H1 (cell line): ENCODE data around the gene SKIL. TPM values are rescaled to one million over a fixed set of nuclear protein-coding genes. Genes with fewer than 3 reads are reported as not detected.

Experiments used
- CTCF ChIA-PET: fragments of 300-600 bp; sonication (Branson Sonifier 250); formaldehyde crosslinking; loops from one replicate; lab custom pipeline; 2021; ENCODE audit not compliant: partially characterized antibody; lab: Charles Lee
- POLR2A ChIA-PET: fragments of 300-600 bp; sonication (Branson Sonifier 250); formaldehyde crosslinking; loops from one replicate; lab custom pipeline; 2021; ENCODE audit warnings: inconsistent platforms; ENCODE audit not compliant: partially characterized antibody; lab: Charles Lee
- DNase-seq, 2 experiments: peaks; one replicate each; pipeline versions ENCODE4 v3.0.0 to v3.0.0-alpha.2; 2010 to 2022; ENCODE audit warnings: low spot score in 2 of 2, low read depth in 1 of 2, mixed read lengths in 1 of 2
- FAIRE-seq: peaks from 2 replicates; lab custom pipeline; 2011; peaks lifted over from hg19 to GRCh38; lab: Jason Lieb, UNC
- H2AFZ ChIP-seq: 2 replicates; pipeline ENCODE4 v1.8.1; 2012; ENCODE audit warnings: low read length, inconsistent platforms
- H2AK5ac ChIP-seq: 2 replicates; pipeline ENCODE4 v1.6.1; 2013; ENCODE audit warnings: low read depth, low read length
- H2BK120ac ChIP-seq: replicated peaks from 2 replicates; pipeline ENCODE3; 2013; ENCODE audit warnings: low read depth, low read length, inconsistent platforms
- H2BK12ac ChIP-seq: 2 replicates; pipeline ENCODE4 v1.6.1; 2013; ENCODE audit warnings: low read depth, low read length
- H2BK15ac ChIP-seq: 2 replicates; pipeline ENCODE4 v1.6.1; 2013; ENCODE audit warnings: low read length
- H2BK20ac ChIP-seq: 2 replicates; pipeline ENCODE4 v1.6.1; 2013; ENCODE audit warnings: low read length
- H2BK5ac ChIP-seq: 2 replicates; pipeline ENCODE4 v1.6.1; 2013; ENCODE audit warnings: low read depth, low read length
- H3K14ac ChIP-seq: 2 replicates; pipeline ENCODE4 v1.6.1; 2013; ENCODE audit warnings: inconsistent platforms; ENCODE audit not compliant: insufficient read length
- H3K18ac ChIP-seq: 2 replicates; pipeline ENCODE4 v1.6.1; 2013; ENCODE audit warnings: low read length; ENCODE audit errors: extremely low read depth
- H3K23ac ChIP-seq: 2 replicates; pipeline ENCODE4 v1.6.1; 2013; ENCODE audit warnings: inconsistent platforms; ENCODE audit not compliant: insufficient read length
- H3K23me2 ChIP-seq: 2 replicates; pipeline ENCODE4 v1.6.1; 2013; ENCODE audit warnings: low read depth, low read length
- H3K27ac ChIP-seq: 2 replicates; pipeline ENCODE4 v1.6.1; 2011; ENCODE audit warnings: low read depth, low read length, inconsistent platforms
- H3K27me3 ChIP-seq, 4 experiments: replicated peaks in 1 of 4; 1 replicate in 1 of 4; 2 replicates in 3 of 4; pipeline versions ENCODE4 v1.6.1 to v1.8.1; 2011 to 2013; ENCODE audit warnings: low read length in 3 of 4, mild to moderate bottlenecking in 3 of 4, inconsistent platforms in 2 of 4, mixed read lengths in 2 of 4, moderate library complexity in 1 of 4; ENCODE audit not compliant: control insufficient read depth in 3 of 4, insufficient read depth in 3 of 4; ENCODE audit errors: extremely low read depth in 1 of 4
- H3K36me3 ChIP-seq, 4 experiments: 2 replicates each; pipeline versions ENCODE4 v1.6.1 to v1.8.1; 2011 to 2013; ENCODE audit warnings: mild to moderate bottlenecking in 4 of 4, low read length in 3 of 4, moderate library complexity in 2 of 4, control low read depth in 1 of 4, inconsistent platforms in 1 of 4; ENCODE audit not compliant: insufficient read depth in 4 of 4, control insufficient read depth in 2 of 4
- H3K4ac ChIP-seq: replicated peaks from 2 replicates; pipeline ENCODE3; 2013; ENCODE audit warnings: low read length, low read depth, mixed read lengths, inconsistent platforms; ENCODE audit not compliant: insufficient read length
- H3K4me1 ChIP-seq, 4 experiments: replicated peaks in 1 of 4; 1 replicate in 1 of 4; 2 replicates in 3 of 4; pipeline versions ENCODE4 v1.6.1 to v1.8.1; 2011 to 2013; ENCODE audit warnings: low read length in 3 of 4, inconsistent platforms in 2 of 4, mixed read lengths in 1 of 4; ENCODE audit not compliant: insufficient read depth in 4 of 4, control insufficient read depth in 3 of 4
- H3K4me2 ChIP-seq, 2 experiments: 2 replicates each; pipeline versions ENCODE4 v1.6.1 to v1.8.1; 2011 to 2013; ENCODE audit warnings: low read depth in 2 of 2, low read length in 2 of 2, control low read depth in 1 of 2, inconsistent platforms in 1 of 2, mild to moderate bottlenecking in 1 of 2; ENCODE audit not compliant: insufficient read depth in 1 of 2
- H3K4me3 ChIP-seq, 4 experiments: fragments of 200-600, 300-600 bp in 1 of 4; sonication (generic), shearing (Covaris generic), sonication (Bioruptor Twin) in 1 of 4; 2 replicates each; pipeline versions ENCODE4 v1.5.1 to v1.8.1; 2011 to 2016; ENCODE audit warnings: low read length in 4 of 4, low read depth in 3 of 4, control low read depth in 2 of 4, inconsistent platforms in 2 of 4, mild to moderate bottlenecking in 2 of 4, mixed read lengths in 1 of 4, moderate library complexity in 1 of 4; ENCODE audit not compliant: insufficient read depth in 2 of 4; ENCODE audit errors: extremely low read depth in 1 of 4
- H3K56ac ChIP-seq: replicated peaks from 2 replicates; pipeline ENCODE3; 2013; ENCODE audit warnings: low read depth, mild to moderate bottlenecking, mixed read lengths, low read length, inconsistent platforms; ENCODE audit not compliant: insufficient read length
- H3K79me1 ChIP-seq: 2 replicates; pipeline ENCODE4 v1.6.1; 2013; ENCODE audit warnings: low read depth, low read length, control low read depth
- H3K79me2 ChIP-seq, 2 experiments: 2 replicates each; pipeline versions ENCODE4 v1.6.1 to v1.8.1; 2012 to 2013; ENCODE audit warnings: low read length in 2 of 2, mild to moderate bottlenecking in 2 of 2, inconsistent platforms in 1 of 2; ENCODE audit not compliant: insufficient read depth in 2 of 2, control insufficient read depth in 1 of 2
- H3K9ac ChIP-seq, 4 experiments: replicated peaks in 1 of 4; 1 replicate in 1 of 4; 2 replicates in 3 of 4; pipeline versions ENCODE4 v1.6.1 to v1.8.1; 2011 to 2013; ENCODE audit warnings: low read depth in 3 of 4, low read length in 3 of 4, control low read depth in 2 of 4, mild to moderate bottlenecking in 2 of 4, moderate library complexity in 2 of 4, inconsistent platforms in 1 of 4; ENCODE audit errors: extremely low read depth in 1 of 4
- H3K9me3 ChIP-seq, 2 experiments: 2 replicates each; pipeline versions ENCODE4 v1.6.1 to v1.8.1; 2012 to 2013; ENCODE audit warnings: mild to moderate bottlenecking in 2 of 2, moderate library complexity in 2 of 2, control low read depth in 1 of 2, inconsistent platforms in 1 of 2, low read depth in 1 of 2, low read length in 1 of 2, mixed read lengths in 1 of 2; ENCODE audit not compliant: insufficient read depth in 2 of 2
- H4K20me1 ChIP-seq, 2 experiments: replicated peaks in 1 of 2; 2 replicates each; pipeline versions ENCODE3 to v1.8.1; 2011 to 2013; ENCODE audit warnings: inconsistent platforms in 2 of 2, low read length in 2 of 2, mild to moderate bottlenecking in 1 of 2; ENCODE audit not compliant: insufficient read depth in 2 of 2, control insufficient read depth in 1 of 2
- H4K5ac ChIP-seq: 2 replicates; pipeline ENCODE4 v1.6.1; 2013; ENCODE audit warnings: low read length, low read depth, mixed read lengths, inconsistent platforms; ENCODE audit not compliant: insufficient read length
- H4K8ac ChIP-seq: 2 replicates; pipeline ENCODE4 v1.8.0; 2013; ENCODE audit warnings: mild to moderate bottlenecking, moderate library complexity, low read length, inconsistent platforms; ENCODE audit not compliant: insufficient read depth; ENCODE audit errors: extremely low read depth
- H4K91ac ChIP-seq: replicated peaks from 2 replicates; pipeline ENCODE3; 2013; ENCODE audit warnings: low read length, mixed read lengths, inconsistent platforms; ENCODE audit not compliant: insufficient read length
- KDM4A ChIP-seq: IDR thresholded peaks from one replicate; pipeline ENCODE4 v1.7.1; 2012; ENCODE audit warnings: low read depth, mild to moderate bottlenecking, moderate library complexity, low read length, inconsistent platforms; ENCODE audit not compliant: severe bottlenecking
- POLR2A ChIP-seq, 2 experiments: IDR thresholded peaks; 1 replicate in 1 of 2; 2 replicates in 1 of 2; pipeline ENCODE4 v1.6.1; 2011; ENCODE audit warnings: low read depth in 2 of 2, low read length in 2 of 2, mild to moderate bottlenecking in 2 of 2; ENCODE audit errors: control extremely low read depth in 1 of 2
- RBBP5 ChIP-seq: IDR thresholded peaks from 2 replicates; pipeline ENCODE4 v1.7.1; 2012; ENCODE audit warnings: low read depth, mild to moderate bottlenecking, inconsistent platforms, low read length, moderate library complexity, borderline replicate concordance
- RNF2 ChIP-seq: fragments of 200-900, 300-1000 bp; sonication (generic); IDR thresholded peaks from 2 replicates; pipeline ENCODE4 v1.7.1; 2016; ENCODE audit warnings: borderline replicate concordance, low read depth, mild to moderate bottlenecking, antibody characterized with exemption, low read length; ENCODE audit not compliant: poor library complexity, severe bottlenecking; ENCODE audit errors: missing control alignments
- SIN3A ChIP-seq, 2 experiments: IDR thresholded peaks in 1 of 2; conservative IDR thresholded peaks in 1 of 2; 2 replicates each; pipeline ENCODE4 v1.6.1; 2011 to 2012; ENCODE audit warnings: low read length in 2 of 2, improper control_type of control experiment in 1 of 2, low read depth in 1 of 2, mild to moderate bottlenecking in 1 of 2
- SIX5 ChIP-seq: IDR thresholded peaks from 2 replicates; pipeline ENCODE4 v1.6.1; 2011; ENCODE audit warnings: mild to moderate bottlenecking, low read depth, low read length
- SP1 ChIP-seq: IDR thresholded peaks from 2 replicates; pipeline ENCODE4 v1.6.1; 2011; ENCODE audit warnings: low read depth, low read length
- whole genome bisulfite sequencing, 2 experiments: shearing (Covaris generic) in 1 of 2; methylation state at CpG; one replicate each; pipeline versions ENCODE4 v1.1.6 to v1.1.7; 2013 to 2015; ENCODE audit warnings: low lambda C conversion rate in 2 of 2, mixed read lengths in 2 of 2, inconsistent platforms in 1 of 2, low coverage in 1 of 2, missing lambda C conversion rate in 1 of 2; ENCODE audit not compliant: insufficient replicate concordance in 2 of 2, insufficient coverage in 1 of 2, insufficient read length in 1 of 2; ENCODE audit errors: extremely low coverage in 1 of 2, missing lambda C conversion rate in 1 of 2; 5-methylcytosine and 5-hydroxymethylcytosine counted together
- polyA plus RNA-seq, 7 experiments: library from polyadenylated mRNA; depleted of rRNA in 3 of 7; stranded (reverse) in 5 of 7; unstranded in 2 of 7; fragments of >200 nt in 5 of 7; fragments of 200-250 nt in 2 of 7; gene quantifications; 1 replicate in 5 of 7; 2 replicates in 1 of 7; 4 replicates in 1 of 7; pipeline versions ENCODE4 v1.2.1 to v1.2.3, GENCODE V29; 2011 to 2013; ENCODE audit warnings: missing spikeins in 2 of 7, mixed read lengths in 2 of 7
- total RNA-seq: library from RNA; stranded (reverse); fragmentation: NEBNext Ultra II Directional; extraction: Animal tissue kit (Norgen Biotek cat#: 25700); gene quantifications from 2 replicates; pipeline ENCODE4 v1.2.1, GENCODE V29; 2021

SKIL gene
- total and polyA plus RNA-seq, 2 of the 8 experiments (the other 6 are each of a cell fraction or from before 2014, with no cell fraction given), result 13.2 to 277 TPM

- POLR2A ChIA-PET, result interaction anchor here (0.7 to 1.1 kb wide), 2 partner anchors 9 to 254 kb away, joined by 3 read pairs; no protein-coding TSS in a partner anchor
- peaks cover 10 to 39% (median 31%) of the 10 kb centered on the region in 4 experiments for H3K27me3 ChIP-seq
- no peak overlapping the region for H3K23ac ChIP-seq
- TF ChIP-seq SIN3A (conservative IDR thresholded peaks at IDR 0.05 in 1 of 2, IDR thresholded peaks at IDR 0.05 in 1 of 2; ENCODE audit: low read depth in 1 of 2, low read length in 2 of 2) (no peak), RBBP5 (no peak), KDM4A (no peak), POLR2A (IDR thresholded peaks at IDR 0.05; ENCODE audit: control extremely low read depth in 1 of 2, low read depth in 2 of 2, low read length in 2 of 2) (no peak), SIX5 (no peak), SP1 (no peak), RNF2 (no peak)
These were observed 63.7 kb downstream of the SKIL start for GRCh38 chr3:170421111-170421641.

More at GRCh38 chr3:170421111-170421641, 63.7 kb downstream of the SKIL start:
- Histone ChIP-seq H3K9ac (no peak overlapping the region), H2AFZ (no peak overlapping the region), H2BK12ac (no peak overlapping the region), H2BK5ac (no peak overlapping the region), H4K91ac (no peak overlapping the region), H4K8ac (no peak overlapping the region), H3K18ac (no peak overlapping the region), H3K4me2 (no peak overlapping the region; a peak in 1 of 4 replicates), H3K36me3 (no peaks in the 10 kb centered on the region), H3K56ac (no peak overlapping the region), H2BK20ac (no peak overlapping the region), H2AK5ac (no peak overlapping the region), H3K4me1 (peaks cover 2 to 11% (median 9%) of the 10 kb centered on the region in 4 experiments), H3K23me2 (peaks cover 7% of the 10 kb centered on the region; the same call in 1 of the 2 replicates), H4K20me1 (peaks cover 0 to 3% of the 10 kb centered on the region in 2 experiments), H4K5ac (no peak overlapping the region), H2BK120ac (no peak overlapping the region), H3K27ac (no peak overlapping the region), H3K4me3 (no peak overlapping the region), H3K79me2 (no peaks in the 10 kb centered on the region), H3K4ac (no peak overlapping the region), H3K79me1 (no peaks in the 10 kb centered on the region), H2BK15ac (no peak overlapping the region; the same call in 1 of the 2 replicates), H3K9me3 (no peaks in the 10 kb centered on the region), H3K14ac (no peak overlapping the region)
- DNase-seq, result no peak
- WGBS, 2 experiments, result 94% methylated on average over 10 of the region's 12 CpGs; no CpG with 5 or more reads in 1 of the 2 experiments
- CTCF ChIA-PET, result interaction anchor here (0.7 to 1.7 kb wide), 5 partner anchors 10 to 391 kb away, joined by 3 to 7 read pairs (median 4); no protein-coding TSS in a partner anchor
- no peak for FAIRE-seq
